Neural progenitor cell (in vitro differentiated cells): ENCODE results near the gene AFF2. TPM values are rescaled to one million over a fixed set of nuclear protein-coding genes. Genes with fewer than 3 reads are reported as not detected.

Source experiments
- DNase-seq: peaks from one replicate; pipeline ENCODE4 v3.0.0-alpha.2; 2016; ENCODE audit warnings: low spot score
- H2AFZ ChIP-seq: fragments of 200-600 bp; sonication (generic); replicated peaks from 2 replicates; pipeline ENCODE4 v1.6.1; 2016; ENCODE audit warnings: antibody characterized with exemption
- H3F3A ChIP-seq: fragments of 200-600 bp; sonication (generic); 2 replicates; pipeline ENCODE4 v1.6.1; 2016; ENCODE audit warnings: antibody characterized with exemption, low read depth
- H3K27ac ChIP-seq: fragments of 200-600 bp; sonication (generic); 2 replicates; pipeline ENCODE4 v1.5.1; 2016; ENCODE audit warnings: mild to moderate bottlenecking
- H3K27me3 ChIP-seq: fragments of 200-600 bp; sonication (generic); 2 replicates; pipeline ENCODE4 v1.6.1; 2016; ENCODE audit warnings: mild to moderate bottlenecking, moderate library complexity
- H3K36me3 ChIP-seq: fragments of 200-600 bp; sonication (generic); 2 replicates; pipeline ENCODE4 v1.5.1; 2016
- H3K4me1 ChIP-seq: fragments of 200-600 bp; sonication (generic); 2 replicates; pipeline ENCODE4 v1.6.1; 2016; ENCODE audit warnings: mixed run types
- H3K4me2 ChIP-seq: fragments of 200-600 bp; sonication (generic); 2 replicates; pipeline ENCODE4 v1.6.1; 2016
- H3K4me3 ChIP-seq: fragments of 200-600 bp; sonication (generic); 2 replicates; pipeline ENCODE4 v1.5.1; 2016
- H3K79me2 ChIP-seq: fragments of 200-600 bp; sonication (generic); 2 replicates; pipeline ENCODE4 v1.6.1; 2016; ENCODE audit warnings: low read depth
- H3K9ac ChIP-seq: fragments of 200-600 bp; sonication (generic); 2 replicates; pipeline ENCODE4 v1.6.1; 2016
- H3K9me3 ChIP-seq: fragments of 200-600 bp; sonication (generic); 2 replicates; pipeline ENCODE4 v1.5.1; 2016; ENCODE audit warnings: low read depth
- H4K20me1 ChIP-seq: fragments of 200-600 bp; sonication (generic); 2 replicates; pipeline ENCODE4 v1.6.1; 2016; ENCODE audit warnings: low read depth
- H3K27ac Mint-ChIP-seq: 3 replicates; pipeline ENCODE4 v1.8.0; 2021; ENCODE audit warnings: mixed read lengths
- H3K27me3 Mint-ChIP-seq: 2 replicates; pipeline ENCODE4 v1.8.0; 2022; ENCODE audit warnings: low read depth, mild to moderate bottlenecking, inconsistent platforms, moderate library complexity, mixed read lengths; ENCODE audit not compliant: insufficient read depth
- H3K36me3 Mint-ChIP-seq: 3 replicates; pipeline ENCODE4 v1.8.0; 2021; ENCODE audit warnings: mixed read lengths
- H3K4me1 Mint-ChIP-seq: 3 replicates; pipeline ENCODE4 v1.8.0; 2021; ENCODE audit warnings: mixed read lengths
- H3K4me3 Mint-ChIP-seq: 3 replicates; pipeline ENCODE4 v1.8.0; 2021; ENCODE audit warnings: mild to moderate bottlenecking, moderate library complexity, mixed read lengths
- H3K9me3 Mint-ChIP-seq: 3 replicates; pipeline ENCODE4 v1.8.0; 2020; ENCODE audit warnings: mixed read lengths
- CTCF ChIP-seq: fragments of 200-600 bp; sonication (generic); IDR thresholded peaks from 2 replicates; pipeline ENCODE4 v1.5.1; 2017; ENCODE audit warnings: antibody characterized with exemption, mild to moderate bottlenecking
- EZH2 ChIP-seq: fragments of 200-600 bp; sonication (generic); IDR thresholded peaks from 2 replicates; pipeline ENCODE4 v1.6.1; 2017; ENCODE audit warnings: antibody characterized with exemption, mild to moderate bottlenecking, moderate library complexity
- EZH2phosphoT487 ChIP-seq: fragments of 200-600 bp; sonication (generic); IDR thresholded peaks from 2 replicates; pipeline ENCODE4 v1.6.1; 2017; ENCODE audit warnings: antibody characterized with exemption
- total RNA-seq: library from RNA; depleted of rRNA; stranded (reverse); fragments of >200 nt; gene quantifications from 2 replicates; pipeline ENCODE4 v1.2.3, GENCODE V29; 2015; ENCODE audit warnings: low replicate concordance

The AFF2 gene
- total RNA-seq, 1 donor from 2014 or later: 13.5 TPM

- Histone ChIP-seq H2AFZ (no peak overlapping the region), H3K9ac (no peak overlapping the region), H3K4me1 (no peaks in the 10 kb centered on the region), H4K20me1 (no peaks in the 10 kb centered on the region), H3K79me2 (no peaks in the 10 kb centered on the region), H3K4me3 (no peak overlapping the region), H3K27me3 (no peaks in the 10 kb centered on the region), H3K27ac (no peak overlapping the region), H3F3A (no peaks in the 10 kb centered on the region), H3K4me2 (no peak overlapping the region), H3K36me3 (no peaks in the 10 kb centered on the region), H3K9me3 (no peaks in the 10 kb centered on the region)
- no peaks in the 10 kb centered on the region for H3K9me3 Mint-ChIP-seq
- no peak overlapping the region for H3K27ac Mint-ChIP-seq
- H3K36me3 Mint-ChIP-seq: no peaks in the 10 kb centered on the region
- TF ChIP-seq CTCF (no peak), EZH2 (no peak), EZH2phosphoT487 (no peak)
- H3K27me3 Mint-ChIP-seq: no peaks in the 10 kb centered on the region
- H3K4me3 Mint-ChIP-seq: no peak overlapping the region
- no peak for DNase-seq
- no peaks in the 10 kb centered on the region for H3K4me1 Mint-ChIP-seq
Observed at GRCh38 chrX:148618470-148619445, 118.3 kb downstream of the AFF2 start.

- Histone ChIP-seq H2AFZ (no peak overlapping the region), H3K9me3 (no peaks in the 10 kb centered on the region), H4K20me1 (no peaks in the 10 kb centered on the region), H3K27me3 (no peaks in the 10 kb centered on the region), H3K79me2 (no peaks in the 10 kb centered on the region), H3K4me2 (no peak overlapping the region), H3K27ac (no peak overlapping the region), H3K4me1 (no peaks in the 10 kb centered on the region), H3K9ac (no peak overlapping the region), H3K36me3 (no peaks in the 10 kb centered on the region), H3F3A (no peaks in the 10 kb centered on the region), H3K4me3 (no peak overlapping the region)
- Mint-ChIP-seq H3K27ac (no peak overlapping the region), H3K36me3 (no peaks in the 10 kb centered on the region), H3K9me3 (no peaks in the 10 kb centered on the region), H3K27me3 (no peaks in the 10 kb centered on the region), H3K4me1 (peaks cover 4% of the 10 kb centered on the region), H3K4me3 (no peak overlapping the region)
- TF ChIP-seq EZH2phosphoT487: no peak
- TF ChIP-seq EZH2: no peak
- no peak for TF ChIP-seq CTCF
- DNase-seq: no peak
Observed at GRCh38 chrX:148620023-148620422, 119.6 kb downstream of the AFF2 start.

- Histone ChIP-seq H3K27me3 (no peaks in the 10 kb centered on the region), H3K27ac (no peak overlapping the region), H3K4me3 (no peak overlapping the region), H3K79me2 (no peaks in the 10 kb centered on the region), H2AFZ (no peak overlapping the region), H4K20me1 (no peaks in the 10 kb centered on the region), H3F3A (no peaks in the 10 kb centered on the region), H3K36me3 (no peaks in the 10 kb centered on the region), H3K4me1 (no peaks in the 10 kb centered on the region), H3K9me3 (peaks cover 6% of the 10 kb centered on the region), H3K9ac (no peak overlapping the region), H3K4me2 (no peak overlapping the region)
- H3K4me3 Mint-ChIP-seq: no peak overlapping the region
- no peak for TF ChIP-seq EZH2phosphoT487
- no peak for TF ChIP-seq EZH2
- TF ChIP-seq CTCF: no peak
- H3K27ac Mint-ChIP-seq: no peak overlapping the region
- H3K9me3 Mint-ChIP-seq: no peaks in the 10 kb centered on the region
- H3K4me1 Mint-ChIP-seq: peaks cover 8% of the 10 kb centered on the region
- H3K27me3 Mint-ChIP-seq: no peaks in the 10 kb centered on the region
- peak; percentile 7 for DNase-seq
- no peaks in the 10 kb centered on the region for H3K36me3 Mint-ChIP-seq
Observed at GRCh38 chrX:148624951-148625474, 124.6 kb downstream of the AFF2 start.
